ENCODE measurements around the gene CNKSR2.

- no peak for TF ChIP-seq CTCF (IDR thresholded peaks at IDR 0.05)
- TF ChIP-seq POLR2A (IDR thresholded peaks at IDR 0.05) = no peak
Measured at GRCh38 chrX:21565025-21565424, 190.8 kb downstream of the CNKSR2 start.

All from Peyer's patch (tissue), 4 donors.